Right atrium auricular region (tissue), 2 donors: ENCODE measurements around the gene FAM163A. TPM values are rescaled to one million over a fixed set of nuclear protein-coding genes. Genes with fewer than 3 reads are reported as not detected.

ENCODE experiments used
- DNase-seq: peaks from one replicate; pipeline ENCODE4 v3.0.0-alpha.2; 2019; ENCODE audit warnings: low spot score
- H3K27ac ChIP-seq, 2 donors: fragments of 200-600 bp; sonication (generic); 1 replicate in 1 of 2; 2 replicates in 1 of 2; pipeline ENCODE4 v1.5.1; 2016 to 2019
- H3K27me3 ChIP-seq, 2 donors: fragments of 200-600 bp; sonication (generic); one replicate each; pipeline versions ENCODE4 v1.5.1 to v1.6.0; 2017 to 2019
- H3K36me3 ChIP-seq: fragments of 200-600 bp; sonication (generic); one replicate; pipeline ENCODE4 v1.5.1; 2016
- H3K4me1 ChIP-seq, 2 donors: fragments of 200-600 bp; sonication (generic); one replicate each; pipeline versions ENCODE4 v1.5.1 to v1.6.0; 2017 to 2019
- H3K4me3 ChIP-seq, 2 donors: fragments of 200-600 bp; sonication (generic); 1 replicate in 1 of 2; 2 replicates in 1 of 2; pipeline ENCODE4 v1.5.1; 2017 to 2019; ENCODE audit warnings: mild to moderate bottlenecking in 1 of 2, moderate library complexity in 1 of 2
- H3K9me3 ChIP-seq, 2 donors: fragments of 200-600 bp; sonication (generic); one replicate each; pipeline ENCODE4 v1.5.1; 2019
- total RNA-seq, 2 donors: library from RNA; depleted of rRNA; stranded (reverse); fragments of >200 nt; gene quantifications; one replicate each; pipeline ENCODE4 v1.1.0, GENCODE V29; 2016
- TF ChIP-seq, protein P1 (sequence below), 2 donors: fragments of 200-600 bp; sonication (generic); IDR thresholded peaks; one replicate each; pipeline ENCODE4 v1.5.1; 2019; ENCODE audit warnings: antibody characterized with exemption in 2 of 2

Gene FAM163A
- total RNA-seq, 2 donors from 2014 or later = not detected

- no peak overlapping the region for H3K27ac ChIP-seq
- TF ChIP-seq, protein P1, sequence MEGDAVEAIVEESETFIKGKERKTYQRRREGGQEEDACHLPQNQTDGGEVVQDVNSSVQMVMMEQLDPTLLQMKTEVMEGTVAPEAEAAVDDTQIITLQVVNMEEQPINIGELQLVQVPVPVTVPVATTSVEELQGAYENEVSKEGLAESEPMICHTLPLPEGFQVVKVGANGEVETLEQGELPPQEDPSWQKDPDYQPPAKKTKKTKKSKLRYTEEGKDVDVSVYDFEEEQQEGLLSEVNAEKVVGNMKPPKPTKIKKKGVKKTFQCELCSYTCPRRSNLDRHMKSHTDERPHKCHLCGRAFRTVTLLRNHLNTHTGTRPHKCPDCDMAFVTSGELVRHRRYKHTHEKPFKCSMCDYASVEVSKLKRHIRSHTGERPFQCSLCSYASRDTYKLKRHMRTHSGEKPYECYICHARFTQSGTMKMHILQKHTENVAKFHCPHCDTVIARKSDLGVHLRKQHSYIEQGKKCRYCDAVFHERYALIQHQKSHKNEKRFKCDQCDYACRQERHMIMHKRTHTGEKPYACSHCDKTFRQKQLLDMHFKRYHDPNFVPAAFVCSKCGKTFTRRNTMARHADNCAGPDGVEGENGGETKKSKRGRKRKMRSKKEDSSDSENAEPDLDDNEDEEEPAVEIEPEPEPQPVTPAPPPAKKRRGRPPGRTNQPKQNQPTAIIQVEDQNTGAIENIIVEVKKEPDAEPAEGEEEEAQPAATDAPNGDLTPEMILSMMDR (IDR thresholded peaks at IDR 0.05) = no peak
These were observed 1.5 kb downstream of the FAM163A start for GRCh38 chr1:179744401-179745130.

DNA sequence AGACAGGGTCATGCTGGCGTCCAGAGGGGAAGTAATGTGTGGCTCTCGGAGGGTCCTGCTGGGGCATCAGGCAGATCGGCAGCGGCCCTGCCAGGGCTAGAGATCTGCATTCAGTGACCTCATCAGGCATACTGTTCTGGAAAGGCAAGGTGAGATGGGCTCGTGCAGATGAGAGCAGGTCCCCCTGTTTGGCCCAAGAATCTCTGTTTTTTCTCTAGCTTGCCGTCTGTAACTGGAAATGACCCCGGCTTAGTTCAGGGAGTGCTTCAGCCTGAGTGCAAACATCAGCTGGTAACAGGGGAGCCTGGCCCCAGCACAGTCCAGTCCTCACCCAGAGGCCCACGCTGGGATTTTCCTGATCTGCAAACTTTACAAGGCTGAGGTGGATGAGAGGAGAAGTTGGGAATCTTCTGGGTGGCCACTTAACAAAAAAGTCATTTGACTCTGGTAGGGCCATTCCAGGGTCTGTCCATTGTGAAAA is 2.1 kb downstream of the FAM163A start:
- Histone ChIP-seq H3K9me3 (peaks cover 0 to 12% of the 10 kb centered on the region in 2 donors), H3K27ac (no peak overlapping the region), H3K27me3 (peaks cover 4 to 13% of the 10 kb centered on the region in 2 donors), H3K36me3 (no peaks in the 10 kb centered on the region), H3K4me1 (peaks cover 0 to 23% of the 10 kb centered on the region in 2 donors), H3K4me3 (no peak overlapping the region)
- DNase-seq = no peak
- TF ChIP-seq, protein P1 (IDR thresholded peaks at IDR 0.05) = no peak

More at GRCh38 chr1:179744401-179745130, 1.5 kb downstream of the FAM163A start:
- DNase-seq = no peak
- Histone ChIP-seq H3K9me3 (peaks cover 0 to 12% of the 10 kb centered on the region in 2 donors), H3K4me1 (peaks cover 0 to 23% of the 10 kb centered on the region in 2 donors), H3K27me3 (peaks cover 4 to 13% of the 10 kb centered on the region in 2 donors), H3K4me3 (peak overlapping the region in 1 of 2 donors; percentile 38), H3K36me3 (no peaks in the 10 kb centered on the region)

- no peak for DNase-seq
- Histone ChIP-seq H3K27me3 (peaks cover 4 to 13% of the 10 kb centered on the region in 2 donors), H3K36me3 (no peaks in the 10 kb centered on the region), H3K27ac (no peak overlapping the region), H3K4me1 (peaks cover 0 to 23% of the 10 kb centered on the region in 2 donors), H3K9me3 (peaks cover 0 to 10% of the 10 kb centered on the region in 2 donors), H3K4me3 (no peak overlapping the region)
- TF ChIP-seq, protein P1 (IDR thresholded peaks at IDR 0.05) = no peak
These were observed 2.7 kb downstream of the FAM163A start for GRCh38 chr1:179745743-179746142.

DNA sequence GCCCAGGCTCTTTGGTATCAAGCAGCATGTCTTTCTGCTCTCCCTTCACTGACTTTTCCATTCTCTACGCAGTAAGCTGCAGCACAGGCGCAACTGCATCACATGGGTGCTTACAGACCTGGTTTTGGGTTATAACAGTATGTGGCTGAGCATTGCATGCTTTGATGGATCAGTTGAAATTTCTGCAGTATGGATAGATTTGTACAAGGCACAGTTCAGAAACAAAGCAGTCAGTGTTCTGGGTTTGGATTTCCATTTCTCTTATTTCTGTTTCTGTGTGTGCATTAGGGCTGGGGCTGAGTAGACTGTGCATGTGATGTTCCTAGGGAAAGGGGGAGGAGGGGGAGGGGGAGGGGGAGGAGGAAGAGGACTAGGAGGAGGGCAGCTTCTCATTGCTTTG is 4.5 kb downstream of the FAM163A start:
- Histone ChIP-seq H3K27ac (no peak overlapping the region), H3K27me3 (peaks cover 4 to 13% of the 10 kb centered on the region in 2 donors), H3K4me3 (no peak overlapping the region), H3K4me1 (peaks cover 0 to 20% of the 10 kb centered on the region in 2 donors), H3K36me3 (no peaks in the 10 kb centered on the region), H3K9me3 (peaks cover 0 to 13% of the 10 kb centered on the region in 2 donors)
- TF ChIP-seq, protein P1 (IDR thresholded peaks at IDR 0.05) = no peak
- DNase-seq = no peak

DNA sequence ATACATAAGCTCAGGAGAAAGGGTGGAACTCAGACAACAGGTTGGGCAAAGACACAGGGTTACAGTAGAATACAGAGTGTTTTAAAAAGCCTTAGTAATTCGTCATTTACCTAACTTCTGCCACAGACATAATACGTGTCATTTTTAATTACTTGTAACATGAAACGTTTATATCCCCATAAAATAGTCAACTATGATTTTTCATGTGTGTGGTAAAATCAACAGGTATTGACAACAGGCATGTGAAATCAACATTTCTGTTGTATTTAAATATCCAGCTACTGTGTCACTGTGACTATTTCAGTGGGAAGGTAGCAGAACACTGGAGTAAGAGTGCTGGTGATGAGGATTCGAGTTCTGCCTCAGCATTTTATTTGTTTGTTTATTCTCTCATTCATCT is 5.7 kb downstream of the FAM163A start:
- peaks cover 0 to 13% of the 10 kb centered on the region in 2 donors for H3K9me3 ChIP-seq
- no peak for DNase-seq
- no peak overlapping the region for H3K27ac ChIP-seq
- no peak overlapping the region for H3K4me3 ChIP-seq
- TF ChIP-seq, protein P1 (IDR thresholded peaks at IDR 0.05) = no peak
- H3K27me3 ChIP-seq = peaks cover 0 to 9% of the 10 kb centered on the region in 2 donors
- H3K4me1 ChIP-seq = peaks cover 0 to 9% of the 10 kb centered on the region in 2 donors
- H3K36me3 ChIP-seq = no peaks in the 10 kb centered on the region
